Measurements from ENCODE around the gene GPR39.

The GPR39 gene

DNA sequence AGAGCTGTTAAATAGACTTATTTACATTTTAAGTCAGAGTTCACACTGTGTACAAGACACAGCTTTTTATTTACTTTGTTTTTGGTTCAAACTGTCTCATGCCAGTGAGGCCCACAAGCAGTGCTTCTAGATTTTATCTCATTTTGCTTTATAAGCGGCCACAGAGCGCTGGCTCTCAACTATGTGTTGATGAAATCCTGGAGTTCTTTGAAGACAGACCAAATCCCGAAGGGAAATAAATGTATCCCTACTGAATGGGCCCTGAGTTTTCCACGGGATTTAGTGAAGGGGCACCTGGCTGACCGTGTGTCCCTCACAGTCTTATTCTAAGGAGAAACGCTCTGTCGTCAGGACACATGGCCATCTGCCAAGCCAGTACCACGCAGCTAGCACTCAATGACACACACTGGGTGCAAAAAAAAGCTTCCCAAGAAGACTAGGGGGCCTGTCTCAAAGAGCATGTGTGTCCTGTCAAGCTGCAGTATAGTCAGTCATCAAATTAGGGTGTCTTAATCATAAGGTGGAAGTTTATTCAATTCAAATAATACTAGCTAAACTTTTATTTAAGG lies 230.0 kb downstream of the GPR39 start:
- DNase-seq = no peak

DNA sequence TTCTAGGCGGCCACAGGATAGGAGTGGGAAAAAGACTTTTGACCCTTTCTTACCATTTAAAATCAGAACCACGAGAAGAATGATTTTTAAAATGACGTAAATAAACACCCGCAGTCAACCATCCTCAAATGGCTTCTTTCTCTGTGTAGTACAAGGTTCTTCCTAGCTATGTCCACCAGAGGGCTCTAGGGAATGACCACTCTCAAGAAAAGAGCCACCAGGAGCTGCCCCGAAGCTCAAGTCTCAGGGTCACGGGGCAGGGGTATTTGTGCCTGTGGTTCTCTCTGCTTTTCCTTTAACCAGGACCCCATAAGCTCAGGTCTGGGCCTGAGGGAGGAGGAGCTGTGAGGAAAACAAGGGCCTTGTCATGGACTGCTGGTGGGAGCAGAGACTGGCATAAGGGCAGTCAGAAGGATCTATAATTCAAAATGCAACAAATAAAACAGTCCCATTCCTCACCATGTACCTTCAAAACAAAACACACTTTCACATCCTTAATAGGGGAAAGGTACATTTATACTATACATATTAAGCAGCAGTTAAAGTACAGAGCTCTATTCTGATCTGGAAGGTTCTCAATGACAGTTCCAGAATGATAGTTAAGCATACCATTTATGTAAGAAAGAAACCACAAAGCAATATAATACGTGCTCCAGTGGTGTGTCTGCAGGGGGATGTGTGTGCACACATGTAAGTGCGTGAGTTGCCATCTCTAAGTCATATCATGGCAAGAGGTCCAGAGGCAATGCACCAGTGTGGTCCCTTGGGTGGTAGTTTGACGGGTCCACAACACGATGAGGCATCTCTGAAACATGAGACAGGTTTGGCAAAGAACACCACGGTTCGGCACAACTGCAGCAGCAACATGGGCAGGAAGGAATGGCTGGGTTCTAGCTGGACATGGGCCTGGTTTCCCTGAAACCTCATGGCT lies 234.8 kb downstream of the GPR39 start:
- no peak for DNase-seq

DNA sequence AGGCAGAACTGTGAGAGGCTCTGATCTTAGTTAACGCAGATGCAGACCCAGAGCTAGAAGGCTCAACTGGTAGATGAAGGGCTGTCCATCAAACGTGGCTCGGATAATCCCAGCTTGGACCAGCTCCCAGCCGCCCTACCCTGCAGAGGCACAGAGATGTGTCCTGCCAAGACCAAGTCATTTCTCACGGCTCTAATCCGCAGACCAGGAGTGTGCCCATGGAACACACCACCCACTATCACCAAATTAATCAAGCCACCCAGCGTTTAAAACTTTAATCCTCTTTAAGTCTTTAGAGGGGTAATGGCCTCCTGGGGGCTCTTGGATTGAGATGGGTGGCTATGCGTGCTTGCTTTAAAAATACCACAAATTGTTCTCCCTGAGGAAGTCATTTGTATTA lies 235.9 kb downstream of the GPR39 start:
- DNase-seq = no peak

DNA sequence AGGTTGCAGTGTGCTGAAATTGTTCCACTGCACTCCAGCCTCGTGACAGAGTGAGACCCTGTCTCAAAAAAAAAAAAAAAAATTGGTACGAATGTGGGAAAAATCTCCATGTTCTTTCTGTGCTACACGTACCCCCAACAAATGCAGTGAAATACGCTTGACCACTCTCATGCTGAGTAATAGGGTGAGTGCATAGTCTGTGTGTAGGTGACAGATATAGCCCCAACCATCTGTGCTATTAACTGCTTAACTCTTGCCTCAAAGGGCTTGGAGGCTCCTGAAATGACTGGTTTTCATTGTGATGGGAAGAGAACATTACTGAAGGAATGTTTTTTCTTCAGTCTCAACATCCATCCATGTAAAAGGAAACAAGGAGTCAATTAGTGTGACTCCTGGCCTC lies 237.7 kb downstream of the GPR39 start:
- no peak for DNase-seq

DNA sequence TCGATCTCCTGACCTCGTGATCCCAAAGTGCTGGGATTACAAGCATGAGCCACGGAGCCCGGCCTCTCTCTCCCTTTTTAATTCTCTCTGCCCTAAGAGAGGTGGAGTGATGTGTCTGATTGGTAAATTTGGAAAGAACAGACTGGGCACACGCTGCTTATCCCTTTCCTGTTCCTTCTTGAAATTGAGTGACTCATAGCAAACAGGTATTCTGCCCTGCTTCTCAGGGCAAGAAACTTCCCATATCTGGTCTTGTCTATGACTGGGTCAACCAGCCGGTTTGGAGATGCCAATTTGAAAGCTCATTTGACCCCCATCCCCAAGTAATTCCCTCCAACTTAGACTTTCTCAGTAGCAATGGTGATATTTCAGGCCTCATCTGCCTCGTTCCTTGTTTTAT lies 238.4 kb downstream of the GPR39 start:
- DNase-seq = no peak

DNA sequence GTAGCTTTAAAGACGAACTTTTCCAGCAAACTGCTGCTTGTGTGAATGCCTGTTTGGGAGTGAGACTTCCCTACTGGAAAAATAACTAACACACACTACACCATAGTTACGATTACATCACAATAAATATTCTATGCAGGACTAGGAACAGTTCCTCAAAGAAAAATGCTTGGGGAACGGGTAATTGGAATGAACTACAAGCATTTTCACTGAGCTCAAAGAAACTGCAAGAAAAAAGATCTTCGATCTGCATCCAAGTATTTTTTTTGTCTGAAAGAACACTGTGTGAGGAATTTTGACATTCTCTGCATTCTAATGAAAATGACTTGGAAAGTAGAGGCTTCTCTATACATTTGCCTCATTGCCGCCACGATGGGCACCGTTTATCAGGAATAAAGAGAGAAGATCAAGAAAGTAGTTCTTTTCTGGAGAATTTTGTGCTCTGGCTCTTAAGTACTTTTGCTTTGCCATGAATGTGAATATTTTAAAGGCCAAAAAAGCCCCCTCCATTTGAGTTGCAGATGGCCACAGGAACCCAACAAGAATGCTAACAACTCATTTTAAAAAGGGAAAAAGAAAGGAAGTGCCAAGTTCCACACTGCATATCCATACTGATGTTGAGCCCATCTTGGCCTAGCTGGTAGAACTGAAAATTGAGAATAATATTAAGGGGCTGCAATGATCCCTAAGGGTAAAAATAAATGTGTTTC lies 239.8 kb downstream of the GPR39 start:
- DNase-seq = no peak

DNA sequence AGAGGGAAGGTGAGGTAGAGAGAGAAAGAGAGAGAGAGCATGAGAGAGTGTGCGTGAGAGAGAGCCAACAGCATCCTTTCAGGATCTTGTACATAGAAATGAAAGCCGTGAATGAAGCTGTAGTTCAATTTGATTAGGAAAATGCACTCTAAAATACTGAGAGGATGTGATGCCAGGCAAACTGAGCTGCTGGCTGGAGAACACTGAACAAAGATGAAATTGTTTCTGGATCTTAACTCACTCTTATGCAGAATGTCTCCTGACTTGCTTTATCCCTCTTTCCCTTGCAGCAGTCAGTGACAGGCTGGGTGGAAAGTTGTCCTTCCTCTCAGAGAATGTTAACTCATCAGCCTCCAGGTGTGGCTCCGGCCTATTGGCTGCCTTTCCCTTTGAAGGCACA lies 242.7 kb downstream of the GPR39 start:
- no peak for DNase-seq

DNA sequence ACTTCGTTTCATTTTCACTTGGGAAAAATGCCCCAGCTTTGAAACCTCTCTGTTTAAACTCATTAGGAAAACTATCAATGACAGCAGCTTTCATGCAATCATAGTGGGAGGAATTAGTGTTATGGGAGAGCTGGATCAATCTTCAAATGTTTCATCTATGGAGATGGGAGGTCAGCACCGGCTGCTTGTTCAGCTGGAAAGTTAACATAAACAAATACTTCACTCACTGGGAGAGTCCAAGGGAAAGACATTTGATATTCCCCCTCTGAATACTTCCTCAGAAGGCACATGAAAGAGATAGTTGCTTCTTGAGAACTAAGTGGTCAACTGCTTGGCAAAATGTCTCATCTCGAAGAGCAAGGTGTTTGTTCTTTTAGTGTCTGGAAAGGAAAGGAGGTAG lies 246.1 kb downstream of the GPR39 start:
- DNase-seq = no peak

DNA sequence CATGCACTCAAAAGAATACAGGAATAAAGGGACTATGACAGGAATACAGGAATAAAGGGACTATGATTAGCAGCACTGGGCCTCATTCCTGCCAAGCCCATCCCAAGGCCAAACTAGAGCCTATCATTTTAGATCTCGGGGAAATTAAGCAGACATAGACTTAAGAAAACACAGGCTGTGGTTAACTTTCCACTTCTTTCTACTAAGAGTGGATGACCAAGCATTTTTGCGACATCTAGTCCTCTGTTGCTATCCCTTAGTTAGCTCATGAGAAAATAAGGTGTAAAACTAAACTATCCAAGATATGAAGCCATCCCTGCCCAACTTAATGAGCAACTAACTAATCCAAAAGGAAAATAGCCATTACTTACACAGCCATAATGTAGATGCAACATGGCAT lies 247.5 kb downstream of the GPR39 start:
- no peak for DNase-seq

DNA sequence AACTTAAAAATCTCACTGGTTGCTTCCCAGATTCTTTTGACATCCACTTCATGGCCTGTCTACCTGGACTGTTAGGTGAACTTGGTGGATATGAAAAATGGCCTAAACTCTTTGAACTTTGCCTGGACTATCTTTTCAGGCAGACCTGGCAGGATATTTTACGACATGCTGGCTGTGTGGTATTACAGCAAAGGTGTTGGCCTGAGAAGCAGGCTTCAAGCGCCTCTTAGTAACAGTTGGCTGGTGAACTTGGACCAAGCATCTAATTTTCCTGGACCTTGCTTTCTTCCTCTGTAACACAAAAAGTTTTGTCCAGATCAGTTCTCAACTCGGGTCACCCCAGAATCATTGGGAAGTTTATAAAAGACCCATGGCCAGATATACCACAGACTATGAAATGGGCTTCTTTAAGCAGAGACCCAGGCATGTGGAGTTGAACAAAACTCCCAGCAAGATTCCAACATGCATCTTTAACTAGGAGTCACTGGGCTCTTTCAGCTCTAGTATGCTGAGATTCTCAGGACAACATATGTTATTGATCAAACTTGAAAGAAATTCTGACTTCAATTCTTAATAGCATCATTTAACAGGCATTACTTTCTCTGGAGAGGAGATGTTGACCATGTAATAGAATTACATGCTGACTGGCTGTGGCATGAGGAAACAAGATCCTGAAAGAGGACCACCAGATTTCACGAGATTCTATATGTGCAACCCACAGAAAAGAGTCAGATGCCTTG lies 249.0 kb downstream of the GPR39 start:
- no peak for DNase-seq

DNA sequence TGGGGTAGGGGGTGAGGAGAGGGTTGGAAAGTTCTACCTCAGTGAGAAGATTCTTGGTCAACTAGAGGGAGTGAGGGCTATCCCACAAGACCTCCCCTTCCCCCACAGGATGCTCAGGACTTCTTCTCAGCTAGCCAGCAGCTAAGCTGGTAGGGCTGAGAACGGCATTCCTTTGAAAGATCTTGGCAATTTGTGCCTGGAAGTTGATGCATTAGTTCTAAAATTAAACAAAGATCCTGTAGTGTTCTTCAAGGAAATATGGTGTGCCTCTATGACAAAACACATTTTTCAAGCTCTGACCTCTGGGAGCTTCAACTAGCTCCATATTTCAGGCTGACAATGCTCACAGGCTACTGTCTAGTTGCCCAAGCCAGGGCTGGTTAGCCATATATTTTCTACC lies 251.1 kb downstream of the GPR39 start:
- DNase-seq = no peak

DNA sequence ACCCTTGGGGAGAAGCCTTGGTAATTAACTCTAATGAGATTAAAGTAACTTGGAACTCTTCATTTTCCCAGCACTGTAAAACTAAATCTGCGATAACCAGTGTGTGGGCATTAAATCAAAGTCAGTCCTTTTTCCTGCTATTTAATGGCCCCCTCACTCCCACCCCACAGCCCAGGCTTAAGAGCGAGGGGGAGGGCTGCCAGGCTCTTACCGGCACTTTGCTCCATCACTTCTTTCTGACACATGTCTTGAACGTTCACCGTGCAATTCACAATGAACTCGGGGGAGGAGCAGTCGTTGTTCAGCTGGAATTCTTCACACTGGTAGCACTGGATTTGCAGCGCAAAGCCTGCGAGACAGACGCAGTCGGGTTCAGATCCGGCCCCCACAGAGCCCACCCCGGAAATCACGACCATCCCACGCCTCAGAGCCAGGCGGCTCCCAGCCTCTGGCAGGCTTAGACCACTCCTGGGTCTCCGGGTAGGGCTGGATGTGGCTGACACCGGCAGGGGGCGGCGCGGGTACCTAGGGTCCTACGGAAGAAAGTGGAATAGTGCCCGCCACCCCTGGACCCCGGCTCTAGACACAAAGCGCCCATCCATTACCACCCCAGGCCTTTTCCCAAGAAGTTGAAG lies 251.7 kb downstream of the GPR39 start:
- DNase-seq = no peak

DNA sequence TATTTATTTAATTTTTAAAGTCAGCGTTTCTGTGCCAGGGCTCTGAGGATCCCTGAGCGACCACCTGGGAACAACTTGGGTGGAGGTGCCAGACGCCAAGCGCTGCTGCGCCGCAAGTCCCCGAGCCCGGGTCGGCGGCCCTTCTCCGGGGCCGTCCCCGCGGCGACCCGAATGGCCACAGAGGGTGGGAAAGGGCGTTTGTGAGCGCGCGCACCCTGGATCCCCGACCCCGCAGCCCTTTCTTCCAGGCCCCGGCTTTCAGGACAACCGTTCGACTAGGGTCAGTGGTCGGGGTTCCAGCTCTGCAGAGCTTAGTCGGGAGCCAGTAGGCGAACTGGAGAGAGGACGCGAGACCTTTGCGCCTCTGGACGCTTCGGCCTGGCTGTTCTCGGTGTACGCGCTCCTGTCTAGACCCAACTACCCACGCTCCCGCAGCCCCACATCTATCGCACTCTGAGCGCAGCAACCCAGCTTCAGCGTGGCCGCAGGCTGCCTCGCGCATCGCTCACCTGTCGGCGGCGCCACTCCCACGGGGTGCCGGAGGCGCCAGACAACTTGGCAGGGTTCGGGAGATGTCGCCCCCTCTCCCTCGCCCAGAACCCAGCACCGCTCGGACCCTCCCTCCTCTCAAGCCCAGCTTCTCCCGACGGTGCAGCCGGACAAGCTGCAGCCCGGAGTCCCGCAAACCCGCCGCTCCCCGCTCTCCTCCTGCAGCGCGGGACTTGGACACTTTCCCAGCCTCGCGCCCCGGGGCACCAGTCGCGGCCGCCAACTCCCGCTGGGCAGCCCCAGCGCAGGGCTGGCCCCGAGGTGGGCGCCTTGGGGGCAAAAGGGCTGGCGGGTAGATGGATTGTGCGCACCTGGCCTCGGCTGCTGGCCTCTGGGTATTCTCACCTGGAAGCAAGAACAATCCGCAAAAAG lies 252.6 kb downstream of the GPR39 start:
- DNase-seq = no peak

DNA sequence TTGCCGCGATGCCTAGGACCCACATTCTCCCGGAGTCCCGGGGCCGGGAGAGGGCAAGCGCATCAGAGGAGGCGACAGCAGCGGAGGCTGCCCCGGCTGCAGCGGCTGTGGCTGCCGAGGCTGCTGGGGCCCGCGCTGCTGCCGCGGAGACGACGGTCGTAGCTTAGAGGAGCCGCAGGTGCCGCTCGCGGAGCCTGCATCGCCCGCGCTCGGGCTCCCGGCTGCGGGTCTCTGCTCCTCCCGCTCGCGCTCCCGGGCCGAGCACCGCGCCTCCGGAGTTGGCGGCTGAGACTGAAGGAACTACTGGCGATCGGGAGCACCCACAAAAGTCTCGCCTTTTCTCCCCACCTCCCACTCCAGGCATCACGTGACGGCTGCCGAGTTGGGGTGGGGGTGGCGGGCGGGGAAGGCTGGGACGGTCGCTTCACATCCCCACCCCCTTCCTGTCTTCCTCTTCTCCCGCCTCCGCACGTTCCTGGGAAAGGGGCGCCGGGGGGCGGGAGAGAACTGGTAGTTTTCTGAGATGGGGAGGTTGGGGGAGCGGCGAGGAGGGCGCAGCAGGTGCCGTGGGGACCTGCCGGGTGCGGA lies 253.4 kb downstream of the GPR39 start, which contains the start of gene LYPD1:
Gene LYPD1, minus strand, starts transcription at position 298 of the 588 bp plus-strand sequence. Its CDS starts 273 bp downstream, at position 25.
- no peak for DNase-seq

DNA sequence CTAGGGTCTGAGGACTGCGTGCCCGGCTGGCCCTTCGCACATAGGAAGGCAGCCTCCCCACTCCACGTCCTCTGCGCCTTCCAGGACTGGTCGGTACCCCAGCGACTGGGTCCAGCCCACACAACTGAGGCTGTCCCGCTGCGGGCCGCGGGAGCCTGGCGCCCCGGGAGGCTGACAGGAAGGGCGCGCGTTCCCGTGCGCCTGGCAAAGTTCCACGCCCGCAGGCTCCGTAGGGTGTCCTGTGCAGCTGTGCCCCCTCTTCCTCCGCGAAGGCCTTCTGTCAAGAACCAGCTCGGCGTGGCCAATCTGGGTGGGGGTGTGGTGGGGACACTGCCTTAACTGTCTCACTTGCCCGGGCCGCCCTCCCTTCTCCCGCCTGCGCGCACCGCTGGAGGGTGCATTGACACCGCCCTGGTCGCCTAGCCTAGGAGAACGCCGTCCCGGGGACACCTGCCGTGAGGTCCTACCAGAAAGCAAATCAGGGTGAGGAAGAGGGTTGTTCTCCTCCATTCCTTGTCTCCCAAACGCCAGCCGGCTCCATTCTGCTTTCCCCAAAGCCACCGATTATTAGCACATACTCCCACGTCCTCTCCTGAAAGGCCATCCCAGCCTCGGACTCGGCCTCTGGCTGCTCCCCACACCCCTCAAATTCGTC lies 254.0 kb downstream of the GPR39 start:
- no peak for DNase-seq

DNA sequence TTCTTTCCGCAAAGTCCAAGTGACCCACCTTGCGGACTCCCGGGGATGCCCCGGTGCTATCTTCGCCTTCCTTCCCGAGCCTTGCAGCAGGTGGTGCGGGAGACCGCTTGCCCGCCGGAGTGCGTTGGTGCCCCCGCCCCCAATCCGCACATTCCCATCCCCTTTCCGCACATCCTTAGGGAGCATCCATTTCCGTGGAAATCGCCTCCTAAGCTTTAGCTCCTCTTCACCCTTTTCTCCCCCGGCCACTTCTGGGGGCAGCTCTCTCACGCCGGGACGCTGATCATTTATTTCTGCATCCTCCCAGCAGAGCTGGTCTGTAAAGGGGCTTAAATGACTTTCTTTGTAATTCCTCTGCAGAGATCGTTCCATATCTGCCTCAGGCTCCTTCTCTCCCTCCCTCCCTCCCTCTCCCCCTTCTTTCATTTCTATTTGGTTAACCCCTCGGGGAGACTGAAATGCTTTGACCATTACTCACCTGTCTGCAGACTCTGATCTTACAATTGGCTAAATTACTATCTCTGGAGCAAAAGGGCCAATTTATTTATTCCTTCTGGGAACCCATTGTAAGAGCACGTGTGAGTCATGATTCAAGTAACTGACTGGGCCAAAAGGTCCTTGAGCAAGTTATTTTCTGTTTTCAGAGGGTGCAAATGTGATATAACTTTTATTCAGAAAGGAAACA lies 254.7 kb downstream of the GPR39 start:
- DNase-seq = no peak

DNA sequence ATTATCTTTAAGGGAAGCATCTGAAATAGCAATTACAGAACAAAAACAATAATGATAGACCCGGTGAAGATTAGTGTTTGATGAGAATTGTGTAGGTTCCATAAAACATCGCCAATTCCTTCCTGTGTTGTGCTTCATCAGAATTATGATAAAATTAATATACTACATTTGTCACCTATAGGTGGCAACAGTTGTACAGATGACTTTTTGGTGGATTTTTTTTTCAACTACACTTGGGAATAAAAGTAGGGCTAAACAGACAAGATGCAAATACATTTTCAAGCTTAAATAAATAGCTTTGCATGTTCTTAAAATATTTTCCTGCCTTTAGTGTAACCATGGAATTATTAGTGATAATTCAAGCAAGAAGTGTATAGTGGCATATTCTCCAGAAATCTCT lies 260.4 kb downstream of the GPR39 start:
- no peak for DNase-seq

DNA sequence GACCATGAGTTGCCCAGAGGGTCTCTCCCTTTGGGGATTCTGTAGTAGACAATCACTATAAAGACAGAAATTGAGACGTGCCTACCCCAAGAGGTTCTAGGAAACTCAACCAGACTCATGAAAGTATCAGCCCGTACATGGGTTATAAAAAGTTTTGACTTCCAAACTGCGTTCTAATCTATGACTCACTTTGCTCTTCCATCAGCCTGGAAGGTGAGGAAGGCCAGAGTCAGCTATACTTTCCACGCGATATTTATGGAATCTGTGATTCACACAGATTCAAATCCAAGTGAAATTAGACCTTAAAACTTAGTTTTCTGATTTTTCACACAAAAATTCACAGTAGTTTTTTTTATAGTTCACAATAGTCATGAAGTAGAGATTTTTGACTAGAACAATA lies 261.1 kb downstream of the GPR39 start:
- DNase-seq = no peak

DNA sequence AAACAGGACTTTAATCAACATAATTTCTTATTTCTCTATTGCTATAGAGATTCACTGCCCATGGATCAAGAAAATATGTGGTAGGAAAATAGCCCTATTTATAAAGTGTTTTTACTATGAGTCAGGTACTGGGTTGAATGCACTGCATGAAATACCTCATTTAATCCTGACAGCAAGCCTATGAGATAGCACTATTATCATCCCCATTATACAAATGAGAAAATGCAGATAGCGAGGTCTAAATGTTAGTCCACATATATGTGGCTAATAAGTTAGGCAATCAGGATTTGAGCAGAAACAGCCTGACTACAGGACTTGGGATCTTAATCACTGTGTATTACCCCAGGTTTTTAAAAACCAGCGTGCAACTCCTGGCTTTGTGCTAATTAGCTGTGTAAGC lies 261.9 kb downstream of the GPR39 start:
- DNase-seq = no peak

DNA sequence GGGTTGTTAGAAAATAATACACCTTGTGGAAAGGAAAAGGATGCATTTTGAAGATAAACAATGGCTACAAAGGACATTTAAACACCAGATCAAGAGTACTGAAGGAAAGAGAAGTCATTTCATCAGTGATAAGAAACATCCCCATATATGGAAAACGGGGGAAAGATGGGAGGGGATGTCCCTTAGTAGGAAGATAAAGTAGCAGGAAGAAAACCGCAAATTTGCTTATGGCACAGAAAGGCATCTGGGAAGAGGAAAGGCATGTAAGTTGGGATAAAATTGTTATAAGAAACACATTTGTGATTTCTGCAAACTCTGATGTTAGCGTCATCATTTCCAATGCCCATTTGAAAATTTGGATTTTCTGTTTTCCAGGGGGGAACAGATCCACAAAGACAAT lies 263.9 kb downstream of the GPR39 start:
- DNase-seq = no peak
